Activated CD4-positive, alpha-beta T cell treated with anti-CD3 and anti-CD28 coated beads, Interleukin-2, amount 10 ng/mL, durations not matched to agents 24 days and 14 days (primary cell): ENCODE results near the gene DOC2B. TPM values are rescaled to one million over a fixed set of nuclear protein-coding genes. Genes with fewer than 3 reads are reported as not detected.
A peak's percentile ranks its signal among the peaks of the same experiment; 100 is the strongest.

ENCODE experiments used
- DNase-seq: peaks from one replicate; pipeline ENCODE4 v3.0.0; 2022
- H3K27ac Mint-ChIP-seq: one replicate; pipeline ENCODE4 v1.8.0; 2022; ENCODE audit warnings: mild to moderate bottlenecking, mixed read lengths
- H3K27me3 Mint-ChIP-seq: one replicate; pipeline ENCODE4 v1.8.0; 2022; ENCODE audit warnings: mixed read lengths
- H3K36me3 Mint-ChIP-seq: one replicate; pipeline ENCODE4 v1.8.0; 2022; ENCODE audit warnings: low read depth, mild to moderate bottlenecking, mixed read lengths
- H3K4me1 Mint-ChIP-seq: one replicate; pipeline ENCODE4 v1.8.0; 2021; ENCODE audit warnings: mixed read lengths
- H3K4me3 Mint-ChIP-seq: one replicate; pipeline ENCODE4 v1.8.0; 2022; ENCODE audit warnings: mild to moderate bottlenecking, moderate library complexity, mixed read lengths
- H3K9me3 Mint-ChIP-seq: one replicate; pipeline ENCODE4 v1.8.0; 2021; ENCODE audit warnings: mixed read lengths
- intact Hi-C: fragments of 100-400 bp; cut with micrococcal nuclease; formaldehyde crosslinking; loops from one replicate; pipeline ENCODE4 v1.15.1; 2023
- total RNA-seq: library from RNA; stranded (reverse); gene quantifications from 2 replicates; pipeline ENCODE4 v1.2.3, GENCODE V29; 2022

DOC2B gene
- total RNA-seq, 1 donor from 2014 or later, result 0.98 TPM

GRCh38 chr17:187130-187529, 5.7 kb upstream of the DOC2B start:
- Mint-ChIP-seq H3K4me3 (no peak overlapping the region), H3K27me3 (peaks cover 18% of the 10 kb centered on the region), H3K27ac (no peak overlapping the region), H3K9me3 (no peaks in the 10 kb centered on the region), H3K36me3 (peaks cover under 1% of the 10 kb centered on the region), H3K4me1 (peaks cover 25% of the 10 kb centered on the region)
- DNase-seq, result no peak
- intact Hi-C loops, result no loop called here

GRCh38 chr17:185445-186138, 4.1 kb upstream of the DOC2B start:
- DNase-seq, result peak; percentile 81
- no peaks in the 10 kb centered on the region for H3K9me3 Mint-ChIP-seq
- peak overlapping the region; percentile 84 for H3K27ac Mint-ChIP-seq
- H3K4me3 Mint-ChIP-seq, result peak overlapping the region; percentile 59
- intact Hi-C loops, result no loop called here
- H3K27me3 Mint-ChIP-seq, result peaks cover 22% of the 10 kb centered on the region
- peaks cover 1% of the 10 kb centered on the region for H3K36me3 Mint-ChIP-seq
- H3K4me1 Mint-ChIP-seq, result peaks cover 26% of the 10 kb centered on the region

DNA sequence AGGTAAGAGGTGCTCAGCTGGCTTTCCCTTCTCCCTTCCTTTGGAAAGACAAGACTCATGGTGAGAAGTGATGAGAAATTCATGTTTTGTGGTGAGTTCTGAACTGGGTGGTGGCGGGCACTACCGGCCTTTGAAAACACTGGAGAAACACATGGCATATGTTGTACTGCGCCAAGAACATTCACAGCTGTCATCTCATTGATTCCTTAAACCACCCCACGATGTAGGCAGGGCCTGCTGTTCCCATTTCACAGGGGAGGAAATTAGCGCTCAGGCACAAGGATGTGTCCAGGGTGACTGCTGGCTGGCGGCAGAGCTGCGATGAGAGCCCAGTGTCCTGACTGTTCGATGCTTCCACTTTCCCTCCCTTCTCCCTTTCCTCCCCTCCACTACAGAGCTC, 1.6 kb upstream of the DOC2B start:
- no peak overlapping the region for H3K4me3 Mint-ChIP-seq
- intact Hi-C loops, result no loop called here
- H3K9me3 Mint-ChIP-seq, result no peaks in the 10 kb centered on the region
- no peak overlapping the region for H3K27ac Mint-ChIP-seq
- H3K36me3 Mint-ChIP-seq, result peaks cover 1% of the 10 kb centered on the region
- no peak for DNase-seq
- peaks cover 33% of the 10 kb centered on the region for H3K27me3 Mint-ChIP-seq
- H3K4me1 Mint-ChIP-seq, result peaks cover 21% of the 10 kb centered on the region

DNA sequence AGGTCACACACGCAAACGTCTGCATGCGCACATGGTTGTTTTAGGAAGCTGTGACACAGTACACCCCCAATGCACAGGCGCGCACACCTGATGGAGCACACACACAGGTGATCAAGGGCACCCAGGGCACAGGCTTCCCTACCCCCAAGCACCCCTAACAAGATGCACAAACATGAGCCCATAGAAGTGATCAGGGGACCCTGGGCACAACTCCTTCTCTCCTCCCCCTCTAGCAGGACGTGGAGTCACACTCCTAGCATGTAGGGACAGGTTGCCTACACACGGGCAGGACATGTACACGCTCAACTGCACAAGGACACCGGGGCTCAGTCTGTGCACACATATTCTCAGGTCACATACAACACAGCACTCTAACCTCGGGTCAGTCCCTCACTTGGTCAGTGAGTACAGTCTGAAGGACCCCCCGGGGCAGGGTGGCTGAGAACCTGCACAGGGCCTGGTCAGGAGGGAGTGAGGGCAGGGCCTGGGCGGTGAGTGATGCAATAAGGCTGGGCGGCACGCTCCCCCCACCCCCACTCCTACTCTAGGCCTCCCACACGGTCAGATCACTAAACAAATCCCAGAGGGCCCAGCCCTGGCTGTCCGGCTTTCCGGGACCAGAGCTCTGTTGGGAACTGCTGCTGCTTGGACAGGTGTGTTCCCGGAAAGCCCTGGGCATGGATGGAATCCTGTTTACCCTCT, 751 bp upstream of the DOC2B start:
- Mint-ChIP-seq H3K27me3 (peaks cover 37% of the 10 kb centered on the region), H3K9me3 (no peaks in the 10 kb centered on the region), H3K4me3 (peak overlapping the region; percentile 58), H3K27ac (peak overlapping the region; percentile 46), H3K36me3 (peaks cover 1% of the 10 kb centered on the region), H3K4me1 (peaks cover 21% of the 10 kb centered on the region)
- no peak for DNase-seq
- intact Hi-C loops, result no loop called here

DNA sequence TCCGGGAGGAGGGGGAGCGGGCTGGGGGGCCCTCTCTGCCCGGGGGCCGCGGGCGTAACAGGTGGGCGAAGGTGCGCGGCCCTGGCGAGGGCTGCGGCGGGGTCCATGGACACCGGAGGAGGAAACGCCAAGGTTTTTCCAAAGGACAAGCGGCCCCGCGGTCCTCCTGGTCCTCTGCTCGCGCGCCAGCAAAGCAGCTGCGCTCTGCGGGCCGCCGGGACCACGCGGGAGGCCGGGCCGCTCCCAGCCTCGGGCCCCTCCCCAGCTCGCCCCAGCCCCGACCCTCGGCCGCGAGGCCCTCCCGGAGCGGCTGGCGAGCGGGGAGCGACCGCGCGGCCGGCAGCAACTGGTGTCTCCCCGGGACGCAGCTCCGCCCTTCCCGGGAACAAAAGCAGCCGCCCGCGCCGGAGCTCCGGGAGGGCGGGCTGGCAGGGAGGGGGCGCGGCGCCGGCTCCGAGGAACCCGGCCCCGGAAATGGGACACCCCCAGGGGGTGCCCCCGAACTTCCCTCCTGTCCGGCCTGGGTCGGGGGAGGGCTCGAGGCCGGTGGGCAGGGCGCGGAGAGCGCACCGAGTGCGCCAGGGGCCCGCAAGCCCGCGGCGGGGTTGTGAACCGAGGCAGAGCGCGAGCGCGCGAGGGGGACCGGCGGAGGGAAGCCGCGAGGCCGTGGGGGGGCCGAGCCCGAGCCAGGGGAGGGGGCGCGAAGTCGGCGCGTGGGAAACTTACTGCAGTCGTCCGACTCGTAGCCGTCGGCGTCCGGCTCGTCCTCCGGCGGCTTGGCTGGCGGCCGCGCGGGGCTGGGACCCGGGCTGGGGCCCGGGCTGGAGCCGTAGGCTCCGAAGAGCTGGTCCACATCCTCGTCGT, 837 bp downstream of the DOC2B start:
- intact Hi-C loops, result no loop called here
- H3K27ac Mint-ChIP-seq, result no peak overlapping the region
- H3K27me3 Mint-ChIP-seq, result peaks cover 38% of the 10 kb centered on the region
- H3K9me3 Mint-ChIP-seq, result no peaks in the 10 kb centered on the region
- peaks cover 10% of the 10 kb centered on the region for H3K4me1 Mint-ChIP-seq
- H3K36me3 Mint-ChIP-seq, result peaks cover 1% of the 10 kb centered on the region
- no peak for DNase-seq
- H3K4me3 Mint-ChIP-seq, result no peak overlapping the region

GRCh38 chr17:179781-180380, 1.6 kb downstream of the DOC2B start:
- Mint-ChIP-seq H3K36me3 (peaks cover 1% of the 10 kb centered on the region), H3K27ac (no peak overlapping the region)
- no peak for DNase-seq

GRCh38 chr17:179066-179432, 2.4 kb downstream of the DOC2B start:
- no peak overlapping the region for H3K27ac Mint-ChIP-seq
- intact Hi-C loops, result no loop called here
- no peak for DNase-seq
- H3K27me3 Mint-ChIP-seq, result peaks cover 36% of the 10 kb centered on the region
- peaks cover 1% of the 10 kb centered on the region for H3K36me3 Mint-ChIP-seq
- peaks cover 2% of the 10 kb centered on the region for H3K4me1 Mint-ChIP-seq
- H3K9me3 Mint-ChIP-seq, result no peaks in the 10 kb centered on the region
- no peak overlapping the region for H3K4me3 Mint-ChIP-seq

More at GRCh38 chr17:179781-180380, 1.6 kb downstream of the DOC2B start:
- H3K27me3 Mint-ChIP-seq, result peaks cover 36% of the 10 kb centered on the region
- intact Hi-C loops, result no loop called here
- no peaks in the 10 kb centered on the region for H3K9me3 Mint-ChIP-seq
- H3K4me3 Mint-ChIP-seq, result no peak overlapping the region
- H3K4me1 Mint-ChIP-seq, result peaks cover 3% of the 10 kb centered on the region

GRCh38 chr17:178292-179065, 3.0 kb downstream of the DOC2B start:
- Mint-ChIP-seq H3K27me3 (peaks cover 31% of the 10 kb centered on the region), H3K27ac (no peak overlapping the region), H3K4me1 (peaks cover 2% of the 10 kb centered on the region), H3K9me3 (no peaks in the 10 kb centered on the region), H3K4me3 (no peak overlapping the region), H3K36me3 (peaks cover 1% of the 10 kb centered on the region)
- no peak for DNase-seq
- intact Hi-C loops, result no loop called here

DNA sequence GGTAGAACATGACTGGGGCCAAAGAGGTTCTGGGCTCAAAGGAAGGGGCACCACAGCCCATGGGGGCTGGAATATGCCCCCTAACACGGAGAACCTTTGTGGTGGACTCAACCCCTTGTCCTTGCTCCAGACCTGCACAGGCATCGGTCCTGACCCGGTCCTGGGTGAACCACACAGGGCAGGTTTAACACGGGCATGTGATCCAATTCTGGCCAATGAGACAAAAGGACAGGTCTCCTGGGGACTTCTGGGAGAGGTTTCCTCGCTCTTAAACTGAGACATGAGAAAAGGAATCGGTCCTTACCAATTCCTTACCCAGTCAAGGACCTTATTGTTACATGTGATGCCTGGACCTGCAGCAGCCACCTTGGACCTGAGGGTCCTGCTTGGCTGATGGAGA, 3.7 kb downstream of the DOC2B start:
- Mint-ChIP-seq H3K27me3 (peaks cover 24% of the 10 kb centered on the region), H3K9me3 (no peaks in the 10 kb centered on the region), H3K27ac (no peak overlapping the region), H3K4me3 (no peak overlapping the region), H3K4me1 (peaks cover 2% of the 10 kb centered on the region), H3K36me3 (peaks cover 1% of the 10 kb centered on the region)
- no peak for DNase-seq
- intact Hi-C loops, result no loop called here

DNA sequence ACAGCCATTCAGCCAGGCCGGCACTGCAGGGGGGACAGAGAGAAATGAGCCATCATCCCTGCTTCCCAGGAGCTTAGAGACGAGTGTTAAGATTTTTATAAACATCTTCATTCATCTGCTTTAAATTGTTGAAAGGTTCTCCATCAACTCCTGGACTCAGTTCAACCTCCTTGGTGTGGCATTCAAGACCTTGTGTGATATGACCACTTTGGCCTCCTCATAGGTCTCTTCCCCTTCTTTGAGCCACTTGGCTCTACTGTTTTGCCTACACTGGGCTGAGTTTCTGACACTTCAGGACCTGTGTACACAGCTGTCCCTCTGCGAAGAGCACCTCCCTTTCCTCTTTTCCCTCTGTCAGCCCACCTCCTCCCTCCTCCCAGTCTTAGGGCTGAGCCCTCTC, 4.3 kb downstream of the DOC2B start:
- Mint-ChIP-seq H3K27ac (no peak overlapping the region), H3K4me3 (no peak overlapping the region), H3K9me3 (no peaks in the 10 kb centered on the region), H3K4me1 (peaks cover under 1% of the 10 kb centered on the region), H3K36me3 (peaks cover under 1% of the 10 kb centered on the region), H3K27me3 (peaks cover 20% of the 10 kb centered on the region)
- intact Hi-C loops, result no loop called here
- DNase-seq, result no peak

- DNase-seq, result no peak
- H3K4me1 Mint-ChIP-seq, result peaks cover 5% of the 10 kb centered on the region
- no peaks in the 10 kb centered on the region for H3K9me3 Mint-ChIP-seq
- H3K27ac Mint-ChIP-seq, result no peak overlapping the region
- intact Hi-C loops, result no loop called here
- H3K27me3 Mint-ChIP-seq, result peaks cover 6% of the 10 kb centered on the region
- no peaks in the 10 kb centered on the region for H3K36me3 Mint-ChIP-seq
- H3K4me3 Mint-ChIP-seq, result no peak overlapping the region
Measured at GRCh38 chr17:173166-173911, 8.1 kb downstream of the DOC2B start.

DNA sequence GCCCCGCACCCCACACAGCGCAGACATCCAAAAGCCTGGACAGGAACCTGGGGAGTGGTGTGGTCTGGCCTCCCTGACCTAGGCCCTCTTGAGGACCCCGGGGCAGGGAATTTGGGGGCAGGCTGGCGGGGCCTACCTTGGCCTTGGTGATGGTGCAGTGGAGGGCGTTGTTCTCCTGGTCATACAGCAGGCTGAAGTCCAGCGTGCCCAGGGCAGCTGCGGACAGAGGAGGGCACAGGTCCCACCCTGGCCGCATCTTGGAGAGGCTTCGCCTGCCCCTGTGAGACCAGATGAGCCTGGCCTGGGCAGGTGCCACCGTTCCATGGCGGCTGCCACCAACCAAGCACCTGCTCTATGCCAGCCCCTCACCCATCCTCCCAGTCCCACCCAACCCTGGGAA, 9.0 kb downstream of the DOC2B start:
- no peak for DNase-seq
- Mint-ChIP-seq H3K27me3 (peaks cover 3% of the 10 kb centered on the region), H3K36me3 (no peaks in the 10 kb centered on the region), H3K27ac (no peak overlapping the region), H3K9me3 (no peaks in the 10 kb centered on the region), H3K4me1 (peaks cover 5% of the 10 kb centered on the region), H3K4me3 (no peak overlapping the region)
- intact Hi-C loops, result no loop called here

- H3K9me3 Mint-ChIP-seq, result no peaks in the 10 kb centered on the region
Measured at GRCh38 chr17:171871-172270, 9.6 kb downstream of the DOC2B start.

More at GRCh38 chr17:171871-172270, 9.6 kb downstream of the DOC2B start:
- intact Hi-C loops, result no loop called here
- H3K27ac Mint-ChIP-seq, result no peak overlapping the region
- H3K4me1 Mint-ChIP-seq, result peaks cover 5% of the 10 kb centered on the region
- no peaks in the 10 kb centered on the region for H3K36me3 Mint-ChIP-seq
- no peak overlapping the region for H3K4me3 Mint-ChIP-seq
- no peak for DNase-seq
- H3K27me3 Mint-ChIP-seq, result no peaks in the 10 kb centered on the region
